T-helper 17 cell (primary cell): ENCODE data around the gene TPSB2. TPM values are rescaled to one million over a fixed set of nuclear protein-coding genes. Genes with fewer than 3 reads are reported as not detected.
A peak's percentile ranks its signal among the peaks of the same experiment; 100 is the strongest.
"Not testable (repeated sequence)": the region's sequence is repeated elsewhere in the genome, so short reads cannot be mapped to it uniquely, and the experiment has no call there.

Source experiments
- ATAC-seq: fragments of 150-1000 bp; cut with Tn5 transposase; 2 replicates; pipeline ENCODE4 v1.10.0; 2021; ENCODE audit warnings: mild to moderate bottlenecking, moderate library complexity
- DNase-seq, 3 donors: peaks; one replicate each; pipeline versions ENCODE4 v3.0.0 to v3.0.0-alpha.2; 2020 to 2021
- H3K9me3 ChIP-seq: one replicate; pipeline ENCODE4 v1.7.0; 2013; ENCODE audit warnings: low read length, mild to moderate bottlenecking; ENCODE audit not compliant: control insufficient read depth, poor library complexity, severe bottlenecking
- H3K27ac Mint-ChIP-seq: one replicate; pipeline ENCODE4 v1.8.0; 2022; ENCODE audit warnings: mild to moderate bottlenecking, moderate library complexity, mixed read lengths
- H3K27me3 Mint-ChIP-seq: one replicate; pipeline ENCODE4 v1.8.0; 2022; ENCODE audit warnings: mixed read lengths
- H3K36me3 Mint-ChIP-seq: one replicate; pipeline ENCODE4 v1.8.0; 2022; ENCODE audit warnings: low read depth, mixed read lengths
- H3K4me1 Mint-ChIP-seq: one replicate; pipeline ENCODE4 v1.8.0; 2022; ENCODE audit warnings: mild to moderate bottlenecking, mixed read lengths
- H3K4me3 Mint-ChIP-seq: one replicate; pipeline ENCODE4 v1.8.0; 2022; ENCODE audit warnings: mild to moderate bottlenecking, moderate library complexity, mixed read lengths
- total RNA-seq, 4 donors: library from RNA in 2 of 4; stranded (reverse) in 2 of 4; gene quantifications; one replicate each; pipeline ENCODE4 v1.2.3 and lab custom pipeline; 2022 to 2026

Gene TPSB2
- total RNA-seq, 2 donors from 2014 or later = not detected

DNA sequence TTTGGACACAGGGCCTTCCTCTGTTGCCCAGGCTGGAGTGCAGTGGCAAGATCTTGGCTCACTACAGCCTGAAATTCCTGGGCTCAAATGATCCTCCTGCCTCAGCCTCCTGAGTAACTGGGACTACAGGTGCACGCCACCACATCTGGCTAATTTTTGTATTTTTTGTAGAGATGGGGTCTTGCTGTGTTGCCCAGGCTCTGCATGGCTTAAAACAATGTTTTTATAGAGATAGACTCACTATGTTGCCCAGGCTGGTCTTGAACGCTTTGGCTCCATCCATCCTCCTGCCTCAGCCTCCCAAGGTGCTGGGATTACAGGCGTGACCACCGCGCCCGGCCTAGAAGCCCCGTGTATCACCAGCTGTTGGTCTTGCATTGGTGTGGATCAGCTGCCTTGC lies 39.4 kb upstream of the TPSB2 start:
- not testable (repeated sequence) for H3K9me3 ChIP-seq, ATAC-seq, H3K36me3 Mint-ChIP-seq, H3K27ac Mint-ChIP-seq, H3K4me1 Mint-ChIP-seq, H3K4me3 Mint-ChIP-seq, DNase-seq
- H3K27me3 Mint-ChIP-seq = peaks cover 18% of the 10 kb centered on the region

DNA sequence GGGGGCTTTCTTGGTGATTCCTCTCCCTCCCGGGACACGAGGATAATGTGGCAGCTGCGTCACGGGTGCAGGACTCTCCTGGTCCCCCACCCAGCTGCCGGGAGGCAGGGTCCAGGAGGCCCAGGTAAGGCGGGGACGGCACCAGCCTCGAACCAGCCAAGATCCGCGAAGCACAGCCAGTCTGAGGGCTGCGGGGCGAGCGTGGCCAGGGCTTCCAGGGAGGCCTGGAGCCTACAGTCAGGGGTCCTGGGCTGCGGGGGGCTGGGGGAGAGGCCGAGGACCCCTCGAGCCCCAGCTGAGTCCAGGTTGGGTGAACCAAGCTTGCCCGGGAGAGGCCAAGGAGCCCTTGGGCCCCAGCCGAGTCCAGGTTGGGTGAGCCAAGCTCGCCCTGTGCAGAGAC lies 35.8 kb upstream of the TPSB2 start:
- Mint-ChIP-seq H3K27ac (no peak overlapping the region), H3K36me3 (no peaks in the 10 kb centered on the region), H3K4me3 (no peak overlapping the region), H3K27me3 (peaks cover 14% of the 10 kb centered on the region), H3K4me1 (no peaks in the 10 kb centered on the region)
- H3K9me3 ChIP-seq = no peaks in the 10 kb centered on the region
- ATAC-seq = no peak
- no peak for DNase-seq

DNA sequence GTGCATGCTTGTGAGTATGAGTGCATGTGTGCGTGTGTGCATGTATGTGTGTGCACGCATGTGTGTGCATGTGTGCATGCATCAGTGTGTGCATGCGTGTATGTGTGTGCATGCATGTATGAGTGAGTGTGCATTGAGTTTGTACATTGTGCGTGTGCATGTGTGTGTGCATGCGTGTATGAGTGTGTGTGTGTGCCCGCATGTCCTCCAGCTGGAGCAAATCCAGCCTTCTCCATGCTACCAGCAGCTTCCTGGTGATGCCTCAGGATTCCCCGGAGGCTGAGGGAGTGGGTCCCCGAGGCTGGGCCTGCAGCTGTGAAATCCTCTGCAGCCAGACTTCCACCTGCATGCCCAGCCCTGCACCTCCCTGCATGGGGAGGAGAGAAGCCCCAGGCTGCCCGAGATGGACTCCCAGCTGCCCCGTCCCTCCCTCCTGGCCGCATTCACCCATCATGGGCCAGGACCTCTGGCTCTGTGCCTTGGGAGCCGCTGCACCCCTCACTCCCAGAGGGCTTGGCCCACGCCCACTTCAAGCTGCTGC lies 35.2 kb upstream of the TPSB2 start:
- no peaks in the 10 kb centered on the region for H3K9me3 ChIP-seq
- H3K27me3 Mint-ChIP-seq = peaks cover 14% of the 10 kb centered on the region
- H3K4me1 Mint-ChIP-seq = no peaks in the 10 kb centered on the region
- ATAC-seq (no peak), DNase-seq (no peak)
- no peaks in the 10 kb centered on the region for H3K36me3 Mint-ChIP-seq
- no peak overlapping the region for H3K27ac Mint-ChIP-seq
- no peak overlapping the region for H3K4me3 Mint-ChIP-seq

DNA sequence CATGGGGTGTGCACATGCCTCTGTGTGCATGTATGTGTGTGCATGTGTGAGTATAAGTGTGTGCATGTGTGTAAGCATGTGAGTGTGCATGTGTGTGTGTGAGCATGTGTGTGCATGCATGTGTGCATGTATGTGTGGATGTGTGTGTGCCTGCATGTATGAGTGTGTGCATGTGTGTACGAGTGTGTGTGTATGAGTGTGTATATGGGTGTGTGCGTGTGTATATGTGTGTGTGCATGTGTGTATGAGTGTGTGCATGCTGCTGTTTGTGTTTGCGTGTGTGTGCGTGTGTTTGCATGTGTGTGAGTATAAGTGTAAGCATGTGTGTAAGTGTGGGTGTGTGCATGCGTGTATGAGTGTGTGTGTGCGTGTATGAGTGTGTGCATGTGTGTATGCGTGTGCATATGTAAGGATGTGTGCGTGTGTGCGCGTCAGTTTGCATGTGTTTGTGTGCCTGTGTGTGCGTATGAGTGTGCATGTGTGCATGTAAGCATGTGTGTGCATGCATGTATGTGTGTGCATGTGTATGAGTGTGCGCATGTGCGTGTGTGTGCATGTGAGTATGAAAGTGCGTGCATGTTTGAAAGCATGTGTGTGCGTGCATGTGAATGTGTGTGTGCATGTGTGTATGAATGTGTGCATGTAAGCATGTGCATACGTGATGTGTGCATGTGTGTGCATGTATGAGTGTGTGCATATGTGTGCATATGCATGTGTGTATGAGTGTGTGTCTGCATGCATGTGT lies 34.5 kb upstream of the TPSB2 start:
- Mint-ChIP-seq H3K27ac (no peak overlapping the region), H3K4me1 (no peaks in the 10 kb centered on the region), H3K27me3 (peaks cover 13% of the 10 kb centered on the region), H3K36me3 (no peaks in the 10 kb centered on the region), H3K4me3 (no peak overlapping the region)
- ATAC-seq (no peak), DNase-seq (no peak)
- H3K9me3 ChIP-seq = no peaks in the 10 kb centered on the region

- peaks cover 4% of the 10 kb centered on the region for H3K4me1 Mint-ChIP-seq
- H3K27me3 Mint-ChIP-seq = peaks cover 17% of the 10 kb centered on the region
- no peak overlapping the region for H3K4me3 Mint-ChIP-seq
- ATAC-seq (no peak), DNase-seq (no peak)
- no peaks in the 10 kb centered on the region for H3K36me3 Mint-ChIP-seq
- no peak overlapping the region for H3K27ac Mint-ChIP-seq
- no peaks in the 10 kb centered on the region for H3K9me3 ChIP-seq
These were observed 33.8 kb upstream of the TPSB2 start for GRCh38 chr16:1263591-1264344.

DNA sequence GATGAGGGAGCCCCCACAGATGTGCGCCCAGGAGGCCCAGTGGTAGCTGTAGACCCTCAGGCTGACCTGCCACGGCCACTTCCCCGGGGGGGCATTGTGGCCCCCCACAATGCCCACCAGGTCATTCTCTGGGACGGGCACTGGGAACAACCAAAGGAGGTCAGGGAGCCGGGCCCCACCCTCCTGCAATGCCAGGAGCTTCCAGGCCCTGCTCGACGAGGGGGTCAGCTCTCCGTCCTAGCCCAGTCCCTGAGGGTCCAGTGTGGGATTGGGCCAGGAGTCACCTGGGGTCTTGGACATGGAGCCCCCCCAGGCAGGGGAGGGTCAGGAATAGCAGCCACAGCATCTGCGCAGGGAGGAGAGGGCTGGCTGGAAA lies 32.9 kb upstream of the TPSB2 start:
- Mint-ChIP-seq H3K4me3 (no peak overlapping the region), H3K36me3 (no peaks in the 10 kb centered on the region), H3K4me1 (peaks cover 4% of the 10 kb centered on the region), H3K27ac (no peak overlapping the region), H3K27me3 (peaks cover 17% of the 10 kb centered on the region)
- ATAC-seq = no peak
- no peaks in the 10 kb centered on the region for H3K9me3 ChIP-seq
- no peak for DNase-seq

DNA sequence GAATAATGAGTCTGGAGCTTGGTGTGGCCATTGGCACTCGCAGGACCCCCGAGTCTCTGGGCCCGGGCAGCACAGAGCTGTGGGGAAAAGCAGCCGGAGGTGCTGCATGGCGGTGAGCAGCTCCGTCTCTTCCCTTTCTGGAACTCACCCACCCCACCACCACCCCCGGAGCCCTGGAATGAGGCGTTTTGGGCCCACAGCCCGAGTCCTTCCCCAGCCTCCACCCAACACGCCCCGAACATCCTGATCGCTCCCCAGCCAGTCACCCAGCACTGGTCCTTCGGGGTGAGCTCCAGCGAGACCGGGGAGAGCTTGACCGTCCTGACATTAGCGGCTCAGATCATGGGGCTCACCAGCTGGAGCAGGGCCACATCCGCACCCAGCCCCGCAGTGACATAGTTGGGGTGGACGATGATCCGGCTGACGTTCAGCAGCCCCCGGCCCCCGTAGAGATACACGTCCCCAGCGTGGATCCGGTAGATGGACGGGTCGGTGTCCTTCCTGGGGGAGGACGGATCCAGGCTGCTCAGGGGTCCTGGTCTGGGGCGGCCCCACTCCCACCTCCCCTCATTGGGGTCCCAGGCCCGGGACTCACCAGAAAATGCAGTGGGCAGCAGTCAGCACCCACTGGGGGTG lies 32.3 kb upstream of the TPSB2 start:
- no peak overlapping the region for H3K27ac Mint-ChIP-seq
- H3K4me3 Mint-ChIP-seq = no peak overlapping the region
- peaks cover 4% of the 10 kb centered on the region for H3K4me1 Mint-ChIP-seq
- no peaks in the 10 kb centered on the region for H3K36me3 Mint-ChIP-seq
- DNase-seq (no peak), ATAC-seq (no peak)
- peaks cover 17% of the 10 kb centered on the region for H3K27me3 Mint-ChIP-seq
- H3K9me3 ChIP-seq = no peaks in the 10 kb centered on the region

GRCh38 chr16:1261131-1261892 lies 31.3 kb upstream of the TPSB2 start:
- Mint-ChIP-seq H3K4me1 (peaks cover 4% of the 10 kb centered on the region), H3K36me3 (no peaks in the 10 kb centered on the region), H3K27me3 (peaks cover 17% of the 10 kb centered on the region), H3K4me3 (no peak overlapping the region), H3K27ac (no peak overlapping the region)
- no peak for DNase-seq
- no peaks in the 10 kb centered on the region for H3K9me3 ChIP-seq
- ATAC-seq = no peak

DNA sequence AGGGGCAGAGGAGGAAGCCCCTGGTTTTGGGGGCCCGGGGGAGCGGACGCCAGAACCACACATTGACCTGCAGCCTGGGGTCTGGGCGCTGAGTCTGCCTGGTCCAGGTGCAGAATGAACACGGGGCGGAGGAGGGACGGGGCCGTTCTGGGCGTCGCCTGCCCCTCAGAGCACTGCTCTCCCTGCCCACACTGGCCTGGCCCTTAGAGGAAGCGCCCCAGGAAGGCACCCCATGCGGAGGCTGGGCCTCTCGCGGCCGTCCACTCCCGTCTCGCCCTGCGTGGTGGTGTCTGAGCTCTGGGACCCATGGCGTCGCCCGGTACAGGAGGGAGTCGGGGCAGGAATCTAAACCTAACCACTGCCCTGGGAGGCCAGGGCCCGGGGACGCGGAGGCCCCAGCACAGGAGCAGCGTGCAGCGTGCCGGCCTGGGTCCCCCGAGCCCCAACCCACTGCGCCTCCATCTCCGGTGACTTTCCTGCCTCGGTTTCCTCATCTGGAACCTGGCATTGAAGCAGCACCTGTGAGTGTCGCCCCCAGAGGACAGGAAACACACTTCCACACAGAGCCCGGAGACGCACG lies 30.2 kb upstream of the TPSB2 start:
- no peak for ATAC-seq
- no peak overlapping the region for H3K4me3 Mint-ChIP-seq
- peaks cover 17% of the 10 kb centered on the region for H3K27me3 Mint-ChIP-seq
- no peaks in the 10 kb centered on the region for H3K9me3 ChIP-seq
- no peaks in the 10 kb centered on the region for H3K36me3 Mint-ChIP-seq
- H3K4me1 Mint-ChIP-seq = peaks cover 4% of the 10 kb centered on the region
- no peak for DNase-seq
- H3K27ac Mint-ChIP-seq = no peak overlapping the region

GRCh38 chr16:1259760-1260068 lies 29.7 kb upstream of the TPSB2 start:
- ATAC-seq = no peak
- H3K9me3 ChIP-seq = no peaks in the 10 kb centered on the region
- Mint-ChIP-seq H3K36me3 (no peaks in the 10 kb centered on the region), H3K4me1 (peaks cover 4% of the 10 kb centered on the region), H3K27ac (no peak overlapping the region), H3K4me3 (no peak overlapping the region), H3K27me3 (peaks cover 17% of the 10 kb centered on the region)
- no peak for DNase-seq

- Mint-ChIP-seq H3K36me3 (no peaks in the 10 kb centered on the region), H3K4me3 (peak overlapping the region; percentile 81), H3K27me3 (peaks cover 17% of the 10 kb centered on the region), H3K27ac (no peak overlapping the region), H3K4me1 (peaks cover 4% of the 10 kb centered on the region)
- DNase-seq = no peak
- no peaks in the 10 kb centered on the region for H3K9me3 ChIP-seq
- ATAC-seq = no peak
These were observed 29.1 kb upstream of the TPSB2 start for GRCh38 chr16:1258906-1259759.

DNA sequence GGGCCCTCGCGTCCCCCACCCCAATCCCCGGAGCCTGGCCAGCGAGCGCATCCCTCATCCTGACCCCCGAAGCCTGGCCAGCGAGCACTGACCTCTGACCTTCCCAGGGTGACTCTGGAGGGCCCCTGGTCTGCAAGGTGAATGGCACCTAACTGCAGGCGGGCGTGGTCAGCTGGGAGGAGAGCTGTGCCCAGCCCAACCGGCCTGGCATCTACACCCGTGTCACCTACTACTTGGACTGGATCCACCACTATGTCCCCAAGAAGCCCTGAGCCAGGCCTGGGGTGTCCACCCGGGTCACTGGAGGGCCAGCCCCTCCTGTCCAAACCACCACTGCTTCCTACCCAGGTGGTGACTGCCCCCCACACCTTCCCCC lies 28.2 kb upstream of the TPSB2 start:
- ATAC-seq = no peak
- DNase-seq = no peak
- peak overlapping the region; percentile 49 for H3K4me3 Mint-ChIP-seq
- peaks cover 4% of the 10 kb centered on the region for H3K4me1 Mint-ChIP-seq
- H3K27me3 Mint-ChIP-seq = peaks cover 17% of the 10 kb centered on the region
- no peaks in the 10 kb centered on the region for H3K36me3 Mint-ChIP-seq
- no peak overlapping the region for H3K27ac Mint-ChIP-seq
- H3K9me3 ChIP-seq = no peaks in the 10 kb centered on the region
